Measurements from ENCODE around the gene TTC33.

DNA sequence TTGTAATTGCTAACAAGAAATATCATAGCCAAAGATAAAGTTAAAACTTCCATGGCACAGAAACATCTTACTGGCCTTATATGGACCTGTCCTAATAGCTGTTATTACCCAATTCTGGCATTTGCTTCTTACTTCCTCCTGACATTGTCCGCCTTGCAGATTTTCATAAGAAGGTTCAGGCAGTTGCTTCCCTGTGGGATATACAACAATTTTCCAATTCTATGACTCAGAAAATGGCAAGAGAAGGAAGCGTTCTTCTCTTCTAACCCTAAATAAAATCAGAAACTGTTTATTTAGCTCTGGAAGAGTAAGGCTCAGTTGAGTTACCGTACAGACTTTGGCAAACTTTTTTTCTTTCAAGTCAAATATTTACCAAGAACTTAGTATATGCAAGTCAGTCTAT is 40.7 kb upstream of the TTC33 start:
- no peak for TF ChIP-seq EP300 (IDR thresholded peaks at IDR 0.05; ENCODE audit: borderline replicate concordance)
- no peak for TF ChIP-seq TAF1 (IDR thresholded peaks at IDR 0.05; ENCODE audit: low read depth)
- no peak for TF ChIP-seq ZBTB7A (IDR thresholded peaks at IDR 0.05; ENCODE audit: low read depth)
- no peak for TF ChIP-seq RAD21 (IDR thresholded peaks at IDR 0.05; ENCODE audit: low read depth)
- TF ChIP-seq CEBPB (IDR thresholded peaks at IDR 0.05), result no peak
- TF ChIP-seq, protein P1, sequence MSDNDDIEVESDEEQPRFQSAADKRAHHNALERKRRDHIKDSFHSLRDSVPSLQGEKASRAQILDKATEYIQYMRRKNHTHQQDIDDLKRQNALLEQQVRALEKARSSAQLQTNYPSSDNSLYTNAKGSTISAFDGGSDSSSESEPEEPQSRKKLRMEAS (IDR thresholded peaks at IDR 0.05), result no peak
- no peak for TF ChIP-seq CREB1 (IDR thresholded peaks at IDR 0.05; ENCODE audit: low read depth)
- TF ChIP-seq TCF12 (IDR thresholded peaks at IDR 0.05; ENCODE audit: low read depth), result no peak
- TF ChIP-seq, protein P2, sequence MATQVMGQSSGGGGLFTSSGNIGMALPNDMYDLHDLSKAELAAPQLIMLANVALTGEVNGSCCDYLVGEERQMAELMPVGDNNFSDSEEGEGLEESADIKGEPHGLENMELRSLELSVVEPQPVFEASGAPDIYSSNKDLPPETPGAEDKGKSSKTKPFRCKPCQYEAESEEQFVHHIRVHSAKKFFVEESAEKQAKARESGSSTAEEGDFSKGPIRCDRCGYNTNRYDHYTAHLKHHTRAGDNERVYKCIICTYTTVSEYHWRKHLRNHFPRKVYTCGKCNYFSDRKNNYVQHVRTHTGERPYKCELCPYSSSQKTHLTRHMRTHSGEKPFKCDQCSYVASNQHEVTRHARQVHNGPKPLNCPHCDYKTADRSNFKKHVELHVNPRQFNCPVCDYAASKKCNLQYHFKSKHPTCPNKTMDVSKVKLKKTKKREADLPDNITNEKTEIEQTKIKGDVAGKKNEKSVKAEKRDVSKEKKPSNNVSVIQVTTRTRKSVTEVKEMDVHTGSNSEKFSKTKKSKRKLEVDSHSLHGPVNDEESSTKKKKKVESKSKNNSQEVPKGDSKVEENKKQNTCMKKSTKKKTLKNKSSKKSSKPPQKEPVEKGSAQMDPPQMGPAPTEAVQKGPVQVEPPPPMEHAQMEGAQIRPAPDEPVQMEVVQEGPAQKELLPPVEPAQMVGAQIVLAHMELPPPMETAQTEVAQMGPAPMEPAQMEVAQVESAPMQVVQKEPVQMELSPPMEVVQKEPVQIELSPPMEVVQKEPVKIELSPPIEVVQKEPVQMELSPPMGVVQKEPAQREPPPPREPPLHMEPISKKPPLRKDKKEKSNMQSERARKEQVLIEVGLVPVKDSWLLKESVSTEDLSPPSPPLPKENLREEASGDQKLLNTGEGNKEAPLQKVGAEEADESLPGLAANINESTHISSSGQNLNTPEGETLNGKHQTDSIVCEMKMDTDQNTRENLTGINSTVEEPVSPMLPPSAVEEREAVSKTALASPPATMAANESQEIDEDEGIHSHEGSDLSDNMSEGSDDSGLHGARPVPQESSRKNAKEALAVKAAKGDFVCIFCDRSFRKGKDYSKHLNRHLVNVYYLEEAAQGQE (IDR thresholded peaks at IDR 0.05; ENCODE audit: low read depth), result no peak
- TF ChIP-seq YY1 (IDR thresholded peaks at IDR 0.05; ENCODE audit: low read depth), result no peak
